Superior temporal gyrus (tissue), 1 donor: Measurements from ENCODE around the gene PRMT5.

ENCODE experiments used
- DNase-seq: peaks from one replicate; pipeline ENCODE4 v3.0.0-alpha.2; 2016; ENCODE audit errors: extremely low spot score

Gene PRMT5

GRCh38 chr14:22875748-22876319, 53.3 kb downstream of the PRMT5 start:
- no peak for DNase-seq

- DNase-seq = no peak
These were observed 54.0 kb downstream of the PRMT5 start for GRCh38 chr14:22875003-22875747.

- no peak for DNase-seq
These were observed 56.2 kb downstream of the PRMT5 start for GRCh38 chr14:22872833-22873520.

- DNase-seq = peak; percentile 84
These were observed 56.9 kb downstream of the PRMT5 start for GRCh38 chr14:22872033-22872832.

- peak; percentile 91 for DNase-seq
These were observed 57.7 kb downstream of the PRMT5 start, which contains the start of gene LRP10 for GRCh38 chr14:22871224-22872032. Gene LRP10 (plus strand): TSS chr14:22871740. CDS start chr14:22872304, 564 bp downstream.

GRCh38 chr14:22870811-22871223, 58.4 kb downstream of the PRMT5 start:
- no peak for DNase-seq
